IMR-90 (cell line): ENCODE measurements around the gene DRAXIN. TPM values are rescaled to one million over a fixed set of nuclear protein-coding genes. Genes with fewer than 3 reads are reported as not detected.

Experiments used
- ATAC-seq: fragments of 200-7000 bp; cut with Tn5 transposase; 2 replicates; pipeline ENCODE4 v1.9.1; 2020; ENCODE audit warnings: low read depth, mild to moderate bottlenecking, moderate library complexity
- BruUV-seq: library from RNA; stranded (reverse); fragments of 400-500 nt; replicated peaks from 2 replicates; lab custom pipeline; 2021; lab: Mats Ljungman, UMichigan
- CTCF ChIA-PET: fragments of 300-600 bp; formaldehyde crosslinking; extraction: SDS; loops from one replicate; lab custom pipeline; 2021; ENCODE audit warnings: antibody characterized with exemption; lab: Yijun Ruan, JAX
- POLR2A ChIA-PET: fragments of 300-600 bp; sonication (Branson Sonifier 250); formaldehyde crosslinking; loops from one replicate; lab custom pipeline; 2022; ENCODE audit warnings: antibody characterized with exemption; ENCODE audit not compliant: unreplicated experiment; lab: Charles Lee
- DNase-seq: peaks from one replicate; pipeline ENCODE4 v3.0.0; 2013
- H2AFZ ChIP-seq: replicated peaks from 2 replicates; pipeline ENCODE3; 2013; ENCODE audit warnings: low read length, mild to moderate bottlenecking; ENCODE audit not compliant: poor library complexity
- H2AK5ac ChIP-seq: 2 replicates; pipeline ENCODE4 v1.6.1; 2013; ENCODE audit warnings: low read depth, low read length, inconsistent platforms
- H2AK9ac ChIP-seq: replicated peaks from 2 replicates; pipeline ENCODE3; 2013; ENCODE audit warnings: mild to moderate bottlenecking, low read depth, low read length, moderate library complexity; ENCODE audit not compliant: poor library complexity
- H2BK120ac ChIP-seq: 2 replicates; pipeline ENCODE4 v1.6.1; 2013; ENCODE audit warnings: low read depth, low read length, inconsistent platforms
- H2BK15ac ChIP-seq: 3 replicates; pipeline ENCODE4 v1.6.1; 2013; ENCODE audit warnings: low read depth, low read length, inconsistent platforms
- H2BK20ac ChIP-seq: 2 replicates; pipeline ENCODE4 v1.6.1; 2013; ENCODE audit warnings: low read depth, mild to moderate bottlenecking, inconsistent platforms, low read length, moderate library complexity
- H2BK5ac ChIP-seq: 2 replicates; pipeline ENCODE4 v1.6.1; 2013; ENCODE audit warnings: mild to moderate bottlenecking, low read depth, low read length, inconsistent platforms; ENCODE audit not compliant: poor library complexity, severe bottlenecking
- H3K14ac ChIP-seq: replicated peaks from 2 replicates; pipeline ENCODE4 v1.6.1; 2013; ENCODE audit warnings: low read depth, low read length, inconsistent platforms
- H3K18ac ChIP-seq: 2 replicates; pipeline ENCODE4 v1.6.1; 2013; ENCODE audit warnings: low read depth, low read length, control low read depth
- H3K23ac ChIP-seq: 2 replicates; pipeline ENCODE4 v1.6.1; 2013; ENCODE audit warnings: low read depth, low read length, inconsistent platforms
- H3K27ac ChIP-seq: 2 replicates; pipeline ENCODE4 v1.5.1; 2013; ENCODE audit warnings: mild to moderate bottlenecking, control low read depth, low read length; ENCODE audit not compliant: insufficient read depth
- H3K27me3 ChIP-seq: 2 replicates; pipeline ENCODE4 v1.6.1; 2013; ENCODE audit warnings: low read length; ENCODE audit not compliant: control insufficient read depth, insufficient read depth
- H3K36me3 ChIP-seq: 2 replicates; pipeline ENCODE4 v1.6.1; 2013; ENCODE audit warnings: low read length, mixed read lengths; ENCODE audit not compliant: control insufficient read depth, insufficient read depth
- H3K4ac ChIP-seq: 2 replicates; pipeline ENCODE4 v1.6.1; 2013; ENCODE audit warnings: low read depth, low read length, inconsistent platforms
- H3K4me1 ChIP-seq: 2 replicates; pipeline ENCODE4 v1.6.1; 2013; ENCODE audit warnings: low read length, mixed read lengths; ENCODE audit not compliant: control insufficient read depth, insufficient read depth
- H3K4me2 ChIP-seq: 2 replicates; pipeline ENCODE4 v1.6.1; 2013; ENCODE audit warnings: low read depth, mild to moderate bottlenecking, control low read depth, low read length, moderate library complexity
- H3K4me3 ChIP-seq: 2 replicates; pipeline ENCODE4 v1.5.1; 2013; ENCODE audit warnings: low read depth, mild to moderate bottlenecking, control low read depth, low read length, moderate library complexity; ENCODE audit not compliant: insufficient read depth
- H3K56ac ChIP-seq: 2 replicates; pipeline ENCODE4 v1.6.1; 2013; ENCODE audit warnings: low read length, inconsistent platforms; ENCODE audit not compliant: insufficient read depth; ENCODE audit errors: extremely low read depth
- H3K79me1 ChIP-seq, 2 experiments: 2 replicates each; pipeline ENCODE4 v1.6.1; 2013; ENCODE audit warnings: low read length in 2 of 2, inconsistent platforms in 1 of 2, low read depth in 1 of 2
- H3K9ac ChIP-seq: 2 replicates; pipeline ENCODE4 v1.6.1; 2013; ENCODE audit warnings: low read depth, low read length, control low read depth
- H3K9me1 ChIP-seq: 2 replicates; pipeline ENCODE4 v1.6.1; 2013; ENCODE audit warnings: low read length, inconsistent platforms; ENCODE audit not compliant: insufficient read depth
- H3K9me3 ChIP-seq: 2 replicates; pipeline ENCODE4 v1.6.1; 2013; ENCODE audit warnings: low read length; ENCODE audit not compliant: control insufficient read depth, insufficient read depth
- H4K20me1 ChIP-seq: 2 replicates; pipeline ENCODE4 v1.6.1; 2013; ENCODE audit warnings: low read length, inconsistent platforms; ENCODE audit not compliant: insufficient read depth
- H4K5ac ChIP-seq: 2 replicates; pipeline ENCODE4 v1.6.1; 2013; ENCODE audit warnings: mild to moderate bottlenecking, low read depth, low read length, control low read depth
- H4K8ac ChIP-seq, 2 experiments: 2 replicates each; pipeline ENCODE4 v1.6.1; 2013; ENCODE audit warnings: low read depth in 2 of 2, low read length in 2 of 2, control low read depth in 1 of 2, inconsistent platforms in 1 of 2
- H4K91ac ChIP-seq: 2 replicates; pipeline ENCODE4 v1.6.1; 2013; ENCODE audit warnings: low read depth, low read length, inconsistent platforms; ENCODE audit not compliant: insufficient read depth
- BHLHE40 ChIP-seq: fragments of 150-350 bp; IDR thresholded peaks from 2 replicates; pipeline ENCODE4 v1.6.1; 2016; ENCODE audit warnings: mild to moderate bottlenecking, low read depth, low read length
- CEBPB ChIP-seq: IDR thresholded peaks from 2 replicates; pipeline ENCODE4 v1.6.1; 2012; ENCODE audit warnings: low read depth, low read length, improper control_type of control experiment
- CTCF ChIP-seq: conservative IDR thresholded peaks from 2 replicates; pipeline ENCODE4 v1.5.1; 2012; ENCODE audit warnings: mild to moderate bottlenecking, low read depth, low read length, improper control_type of control experiment
- FOS ChIP-seq: fragments of 150-350 bp; IDR thresholded peaks from 2 replicates; pipeline ENCODE4 v1.6.1; 2016; ENCODE audit warnings: low read depth, low read length
- MAFK ChIP-seq: IDR thresholded peaks from 2 replicates; pipeline ENCODE4 v1.6.1; 2012; ENCODE audit warnings: low read depth, low read length, improper control_type of control experiment
- MAZ ChIP-seq: IDR thresholded peaks from 2 replicates; pipeline ENCODE4 v1.6.1; 2012; ENCODE audit warnings: low read depth, mild to moderate bottlenecking, low read length, improper control_type of control experiment, moderate library complexity, borderline replicate concordance
- MXI1 ChIP-seq: IDR thresholded peaks from 2 replicates; pipeline ENCODE4 v1.6.1; 2012; ENCODE audit warnings: low read depth, mild to moderate bottlenecking, low read length, moderate library complexity, borderline replicate concordance
- NFE2L2 ChIP-seq: fragments of 150-350 bp; IDR thresholded peaks from 2 replicates; pipeline ENCODE4 v1.6.1; 2016; ENCODE audit warnings: low read depth, mild to moderate bottlenecking, low read length
- POLR2A ChIP-seq: IDR thresholded peaks from 2 replicates; pipeline ENCODE4 v1.6.1; 2012; ENCODE audit warnings: mild to moderate bottlenecking, low read depth, low read length
- RCOR1 ChIP-seq: IDR thresholded peaks from 2 replicates; pipeline ENCODE4 v1.6.1; 2012; ENCODE audit warnings: mild to moderate bottlenecking, low read length, improper control_type of control experiment; ENCODE audit not compliant: insufficient replicate concordance
- RFX5 ChIP-seq: IDR thresholded peaks from 2 replicates; pipeline ENCODE4 v1.8.0; 2012; ENCODE audit warnings: low read depth, mild to moderate bottlenecking, low read length, moderate library complexity
- SMC3 ChIP-seq: fragments of 150-350 bp; IDR thresholded peaks from 2 replicates; pipeline ENCODE4 v1.6.1; 2016; ENCODE audit warnings: low read depth, mild to moderate bottlenecking, antibody characterized with exemption, low read length, moderate library complexity
- whole genome bisulfite sequencing, 2 experiments: methylation state at CpG; one replicate each; pipeline versions ENCODE4 v1.1.5 to v1.1.7; 2013; ENCODE audit warnings: missing lambda C conversion rate in 2 of 2; ENCODE audit not compliant: insufficient read length in 1 of 2; ENCODE audit errors: extremely low coverage in 2 of 2; 5-methylcytosine and 5-hydroxymethylcytosine counted together
- dilution Hi-C: fragments of 300-500 bp; cut with HindIII; formaldehyde crosslinking; loops from one replicate; pipeline ENCODE4 v1.14.3; 2018; ENCODE audit warnings: low sequenced_read_pairs; ENCODE audit not compliant: unreplicated experiment
- in situ Hi-C: fragments of 300-500 bp; cut with MboI; formaldehyde crosslinking; loops from 3 replicates; pipeline ENCODE4 v1.14.3; 2019; ENCODE audit warnings: low sequenced_read_pairs, inconsistent platforms, mixed read lengths
- intact Hi-C: fragments of 100-400 bp; cut with micrococcal nuclease; formaldehyde crosslinking; loops from 2 replicates; pipeline ENCODE4 v1.10.0; 2022
- polyA plus RNA-seq, 3 experiments: library from polyadenylated mRNA; depleted of rRNA; stranded (reverse); fragments of >200 nt; gene quantifications; 2 replicates each; pipeline ENCODE4 v1.2.3, GENCODE V29; 2012; ENCODE audit warnings: low replicate concordance in 1 of 3
- total RNA-seq: library from RNA; depleted of rRNA; stranded (reverse); fragments of >200 nt; gene quantifications from 2 replicates; pipeline ENCODE4 v1.2.3, GENCODE V29; 2012

The DRAXIN gene
- total and polyA plus RNA-seq, 2 of the 4 experiments (the other 2 are of a cell fraction) = under 0.01 to 0.02 TPM

GRCh38 chr1:11648732-11649158 lies 42.8 kb upstream of the DRAXIN start:
- no peak overlapping the region for H3K4ac ChIP-seq
- H2AK9ac ChIP-seq = no peak overlapping the region
- no peak overlapping the region for H3K18ac ChIP-seq
- POLR2A ChIA-PET = no interaction called here
- no peak overlapping the region for H2BK120ac ChIP-seq
- H4K8ac ChIP-seq = no peak overlapping the region
- H3K14ac ChIP-seq = no peak overlapping the region
- H2BK5ac ChIP-seq = no peak overlapping the region
- CTCF ChIA-PET = no interaction called here
- H3K79me1 ChIP-seq = no peaks in the 10 kb centered on the region
- no peak overlapping the region for H3K23ac ChIP-seq
- no peaks in the 10 kb centered on the region; the same call in 1 of the 2 replicates for H4K20me1 ChIP-seq
- no peak overlapping the region for H4K5ac ChIP-seq
- no peaks in the 10 kb centered on the region for H3K36me3 ChIP-seq
- H2AK5ac ChIP-seq = no peak overlapping the region
- no peak overlapping the region for H2BK20ac ChIP-seq
- no peaks in the 10 kb centered on the region; the same call in 1 of the 2 replicates for H3K4me1 ChIP-seq
- H3K56ac ChIP-seq = no peak overlapping the region
- no peak overlapping the region for H3K27ac ChIP-seq
- H3K9ac ChIP-seq = no peak overlapping the region
- no peak overlapping the region for H3K4me3 ChIP-seq
- BruUV-seq = no TSS peak
- H2BK15ac ChIP-seq = no peak overlapping the region
- H3K9me3 ChIP-seq = no peaks in the 10 kb centered on the region
- no peak overlapping the region for H3K4me2 ChIP-seq
- no peaks in the 10 kb centered on the region for H3K9me1 ChIP-seq
- dilution Hi-C loops (no loop called here), in situ Hi-C loops (loop anchor here (10.0 kb wide), 1 partner anchor 614 kb away; no protein-coding TSS in a partner anchor), intact Hi-C loops (no loop called here)
- TF ChIP-seq RCOR1 (no peak), MAZ (no peak), BHLHE40 (no peak), RFX5 (no peak), MXI1 (no peak), CEBPB (no peak), SMC3 (no peak), POLR2A (no peak), FOS (no peak), MAFK (no peak), CTCF (no peak), NFE2L2 (no peak)
- H3K27me3 ChIP-seq = peaks cover 19% of the 10 kb centered on the region
- 0% methylated on average over 7 of the region's 30 CpGs; no CpG with 5 or more reads in 1 of the 2 experiments for WGBS, 2 experiments
- no peak overlapping the region for H4K91ac ChIP-seq
- peak; percentile 27; the same call in 1 of the 2 replicates for ATAC-seq
- no peak for DNase-seq
- H2AFZ ChIP-seq = peak overlapping the region; percentile 51
